ENCODE data around the gene PDXK.
A peak's percentile ranks its signal among the peaks of the same experiment; 100 is the strongest.
"Not testable (repeated sequence)": the region's sequence is repeated elsewhere in the genome, so short reads cannot be mapped to it uniquely, and the experiment has no call there.

PDXK gene

DNA sequence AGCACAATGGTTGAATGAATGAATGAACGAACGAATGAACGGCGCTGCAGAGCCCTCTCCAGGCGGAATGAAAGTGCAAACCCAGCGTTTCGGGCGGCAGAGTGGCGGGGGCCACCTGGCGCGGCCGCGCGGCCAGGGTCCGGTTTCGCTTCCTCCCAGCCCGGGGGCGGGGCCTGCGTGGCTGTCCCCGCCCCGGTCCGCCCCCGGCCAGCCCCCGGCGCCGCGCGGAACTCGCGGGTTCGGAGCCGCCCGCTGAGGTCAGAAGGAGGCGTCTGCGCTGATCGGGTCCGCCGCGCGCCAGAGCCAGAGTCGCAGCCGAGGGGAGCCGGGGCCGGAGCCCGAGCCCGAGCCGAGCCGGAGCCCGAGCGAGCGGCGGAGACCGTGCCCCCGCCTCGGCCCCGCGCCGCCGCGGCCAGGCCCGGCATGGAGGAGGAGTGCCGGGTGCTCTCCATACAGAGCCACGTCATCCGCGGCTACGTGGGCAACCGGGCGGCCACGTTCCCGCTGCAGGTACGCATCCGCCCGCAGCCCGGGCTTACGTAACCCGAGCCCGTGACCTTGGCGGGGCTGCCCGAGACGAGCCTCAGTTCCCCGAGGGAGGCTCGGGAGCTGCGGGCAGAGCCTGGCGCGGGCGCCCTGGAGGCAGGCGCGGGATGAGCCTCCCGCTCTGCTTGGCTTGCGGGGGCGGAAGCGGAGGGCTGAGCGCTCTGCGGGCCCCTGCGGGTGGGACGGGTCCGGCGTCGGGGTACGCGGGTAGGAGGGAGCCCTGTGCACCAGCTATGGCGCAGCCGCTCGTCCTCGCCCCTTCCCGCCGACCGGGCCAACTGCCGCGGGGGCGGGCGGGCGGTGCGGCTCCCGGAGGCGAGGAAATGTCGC lies at the start of gene PDXK:
PDXK (plus strand) TSS at position 258 of the 876 bp plus-strand sequence; CDS start at position 424, 166 bp downstream.
- peak; percentile 92 for DNase-seq

GRCh38 chr21:43669828-43670605 lies 48.9 kb upstream of the PDXK start:
- DNase-seq, result no peak

- DNase-seq, result no peak
Measured at GRCh38 chr21:43675871-43676270, 43.1 kb upstream of the PDXK start.

DNA sequence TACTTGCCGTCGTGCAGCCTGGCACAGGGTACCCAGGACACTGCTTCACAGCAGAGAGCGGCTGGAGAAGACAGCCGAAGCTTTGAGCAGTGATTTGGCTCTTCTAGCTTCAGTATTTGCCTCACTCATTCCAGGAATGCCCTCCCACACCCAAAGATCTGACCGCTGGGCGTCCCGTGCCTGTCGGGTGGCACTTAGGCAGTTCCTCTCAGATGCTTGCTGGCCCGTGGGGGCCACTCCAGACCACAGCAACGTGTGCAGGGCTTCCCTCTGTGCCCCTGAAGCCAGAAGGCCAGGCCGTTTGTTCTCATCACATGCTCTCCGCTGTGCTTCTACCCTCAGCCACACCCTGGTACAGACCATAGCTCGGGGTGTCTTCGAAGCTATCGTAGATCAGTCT lies 42.5 kb upstream of the PDXK start:
- DNase-seq, result no peak

GRCh38 chr21:43679951-43680350 lies 39.0 kb upstream of the PDXK start:
- DNase-seq, result no peak

GRCh38 chr21:43680421-43680820 lies 38.5 kb upstream of the PDXK start:
- DNase-seq, result not testable (repeated sequence)

- no peak for DNase-seq
Measured at GRCh38 chr21:43681650-43682049, 37.3 kb upstream of the PDXK start.

- no peak for DNase-seq
Measured at GRCh38 chr21:43684424-43684823, 34.5 kb upstream of the PDXK start.

DNA sequence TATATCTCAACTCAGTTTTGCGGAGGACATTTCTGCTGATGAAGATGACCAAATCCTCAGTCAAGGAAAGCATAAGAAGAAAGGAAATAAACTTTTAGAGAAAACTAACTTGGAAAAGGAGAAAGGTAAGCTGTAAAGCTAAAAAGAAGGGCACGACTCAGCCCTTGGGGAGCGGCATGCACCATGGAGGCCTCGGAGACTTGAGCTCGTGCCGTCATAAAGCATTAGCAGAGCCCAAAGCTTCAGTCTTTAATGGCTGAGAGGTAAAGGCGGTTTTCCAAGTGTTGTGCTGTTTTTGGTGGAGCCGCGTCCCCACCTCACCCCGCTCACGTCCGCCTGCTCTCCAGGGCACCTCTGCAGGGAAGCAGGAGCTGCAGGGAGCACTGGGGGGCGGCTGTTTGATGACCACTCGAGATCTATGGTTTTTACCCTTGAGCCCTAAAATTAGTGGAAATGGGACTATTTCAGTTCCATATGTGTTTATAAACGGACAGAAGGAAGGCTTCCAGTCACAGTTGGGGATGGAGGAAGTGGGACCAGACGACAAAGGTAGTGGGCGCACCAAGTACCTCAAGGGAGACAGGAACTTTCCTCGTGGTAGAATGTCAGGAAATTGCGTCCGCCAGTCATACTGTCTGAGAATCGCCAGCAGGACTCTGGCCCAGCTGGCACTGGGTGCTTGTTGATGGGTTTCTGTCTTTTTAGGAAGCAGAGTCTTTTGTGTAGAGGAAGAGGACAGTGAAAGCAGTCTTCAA lies 31.9 kb upstream of the PDXK start:
- no peak for DNase-seq

DNA sequence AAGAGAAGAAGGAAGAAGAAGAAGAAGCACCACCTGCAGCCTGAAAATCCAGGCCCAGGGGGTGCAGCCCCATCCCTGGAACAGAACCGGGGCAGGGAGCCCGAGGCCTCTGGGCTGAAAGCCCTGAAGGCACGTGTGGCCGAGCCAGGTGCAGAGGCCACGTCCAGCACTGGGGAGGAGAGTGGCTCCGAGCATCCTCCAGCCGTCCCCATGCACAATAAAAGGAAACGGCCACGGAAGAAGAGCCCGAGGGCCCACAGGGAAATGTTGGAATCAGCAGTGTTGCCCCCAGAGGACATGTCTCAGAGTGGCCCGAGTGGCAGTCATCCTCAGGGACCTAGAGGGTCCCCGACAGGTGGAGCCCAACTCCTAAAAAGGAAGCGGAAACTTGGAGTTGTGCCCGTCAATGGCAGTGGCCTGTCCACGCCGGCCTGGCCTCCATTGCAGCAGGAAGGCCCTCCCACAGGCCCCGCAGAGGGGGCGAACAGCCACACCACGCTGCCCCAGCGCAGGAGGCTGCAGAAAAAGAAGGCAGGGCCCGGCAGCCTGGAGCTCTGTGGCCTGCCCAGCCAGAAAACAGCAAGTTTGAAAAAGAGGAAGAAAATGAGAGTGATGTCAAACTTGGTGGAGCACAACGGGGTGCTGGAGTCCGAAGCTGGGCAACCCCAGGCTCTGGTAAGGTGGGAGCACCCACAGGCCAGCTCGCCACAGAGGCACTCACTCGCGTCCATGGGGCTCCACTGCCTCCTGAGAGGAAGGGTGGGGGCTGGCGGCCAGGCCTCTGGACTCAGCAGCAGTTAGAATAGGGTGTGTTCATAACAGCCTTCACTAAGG lies 31.1 kb upstream of the PDXK start:
- DNase-seq, result no peak

DNA sequence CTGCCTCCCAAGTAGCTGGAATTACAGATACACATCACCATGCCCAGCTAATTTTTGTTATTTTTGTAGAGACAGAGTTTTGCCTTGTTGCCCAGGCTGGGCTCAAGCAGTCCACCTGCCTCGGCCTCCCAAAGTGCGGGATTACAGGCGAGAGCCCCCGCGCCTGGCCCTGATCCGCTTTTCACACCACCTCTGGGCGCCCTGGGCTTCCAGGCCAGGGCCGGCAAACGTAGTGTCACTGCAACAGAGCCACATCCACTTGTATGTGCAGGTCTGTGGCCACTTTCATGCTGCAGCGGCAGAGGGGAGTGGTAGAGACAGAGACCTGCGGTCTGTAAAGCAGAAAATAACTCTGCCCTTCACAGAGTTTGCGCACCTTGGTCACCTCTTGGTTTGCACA lies 30.0 kb upstream of the PDXK start:
- no peak for DNase-seq

- no peak for DNase-seq
Measured at GRCh38 chr21:43689556-43690337, 29.2 kb upstream of the PDXK start.

DNA sequence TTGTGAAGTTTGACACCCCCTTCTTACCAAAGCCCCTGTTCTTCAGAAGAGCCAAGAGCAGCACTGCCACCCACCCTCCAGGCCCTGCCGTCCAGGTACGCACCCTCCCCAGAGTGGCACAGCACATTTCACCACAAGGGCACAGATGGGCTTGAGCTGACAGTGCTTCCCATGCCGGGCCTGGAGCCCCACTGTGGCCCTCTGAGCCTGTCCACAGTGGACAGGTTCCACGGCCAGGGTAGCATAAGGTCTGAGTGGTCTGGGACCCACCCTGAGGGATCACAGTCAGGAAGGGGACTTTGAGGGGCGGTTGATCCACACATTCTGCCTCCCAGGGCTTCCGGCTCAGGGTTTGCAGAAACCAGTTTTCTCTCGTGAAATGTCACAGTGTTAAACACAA lies 28.6 kb upstream of the PDXK start:
- DNase-seq, result no peak

GRCh38 chr21:43691086-43691795 lies 27.7 kb upstream of the PDXK start:
- DNase-seq, result no peak

DNA sequence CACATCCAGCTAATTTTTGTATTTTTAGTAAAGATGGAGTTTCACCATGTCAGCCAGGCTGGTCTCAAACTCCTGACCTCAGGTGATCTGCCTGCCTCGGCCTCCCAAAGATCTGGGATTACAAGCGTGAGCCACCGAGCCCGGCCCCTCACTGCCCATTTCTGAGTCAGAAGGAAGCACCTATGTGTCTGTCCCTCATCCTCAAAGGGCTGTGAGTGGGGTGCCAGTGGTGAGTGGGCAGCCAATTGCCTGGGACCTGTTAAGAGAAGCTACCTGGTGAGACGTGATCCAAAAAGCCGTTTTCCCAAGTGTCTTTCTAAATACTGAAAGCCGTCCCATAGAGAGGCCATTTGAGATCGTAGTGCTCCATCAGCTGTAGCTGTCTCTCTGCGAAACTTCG lies 27.1 kb upstream of the PDXK start:
- DNase-seq, result no peak

DNA sequence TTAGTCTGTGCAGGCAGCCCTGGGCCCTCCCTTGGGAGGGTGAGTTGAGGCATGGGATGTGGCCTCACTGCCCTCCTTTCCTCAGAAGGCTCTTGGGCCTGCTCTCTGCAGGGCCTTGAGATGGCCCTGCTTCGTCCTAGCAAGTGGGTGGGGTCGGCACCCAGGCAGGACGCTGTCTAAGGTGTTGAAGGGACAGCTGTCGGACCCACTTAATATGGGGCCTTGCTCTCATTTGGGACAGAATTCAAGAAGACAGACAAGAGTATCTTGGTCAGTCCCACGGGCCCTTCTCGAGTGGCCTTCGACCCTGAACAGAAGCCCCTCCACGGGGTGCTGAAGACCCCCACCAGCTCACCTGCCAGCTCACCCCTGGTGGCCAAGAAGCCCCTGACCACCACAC lies 26.0 kb upstream of the PDXK start:
- DNase-seq, result no peak

DNA sequence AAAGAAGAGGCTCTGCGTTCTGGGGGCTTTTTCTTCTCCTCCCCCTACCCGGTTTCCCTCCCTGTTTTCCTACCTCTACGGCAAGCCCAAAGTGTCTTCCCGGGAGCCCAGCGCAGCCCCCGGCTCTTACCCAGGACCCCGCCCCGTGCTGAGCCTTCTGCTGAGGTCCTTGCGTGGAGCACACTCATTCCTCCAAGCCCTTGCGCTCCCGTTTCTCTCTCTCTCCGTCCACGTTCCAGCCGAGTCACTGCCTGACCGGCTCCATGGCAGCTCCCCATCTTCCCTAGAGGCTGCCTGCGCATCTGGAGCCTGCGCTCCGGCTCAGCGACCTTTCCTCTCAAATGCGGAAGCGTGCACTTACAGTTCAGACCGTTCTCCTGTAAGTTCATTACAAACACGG lies 24.9 kb upstream of the PDXK start:
- DNase-seq, result no peak

DNA sequence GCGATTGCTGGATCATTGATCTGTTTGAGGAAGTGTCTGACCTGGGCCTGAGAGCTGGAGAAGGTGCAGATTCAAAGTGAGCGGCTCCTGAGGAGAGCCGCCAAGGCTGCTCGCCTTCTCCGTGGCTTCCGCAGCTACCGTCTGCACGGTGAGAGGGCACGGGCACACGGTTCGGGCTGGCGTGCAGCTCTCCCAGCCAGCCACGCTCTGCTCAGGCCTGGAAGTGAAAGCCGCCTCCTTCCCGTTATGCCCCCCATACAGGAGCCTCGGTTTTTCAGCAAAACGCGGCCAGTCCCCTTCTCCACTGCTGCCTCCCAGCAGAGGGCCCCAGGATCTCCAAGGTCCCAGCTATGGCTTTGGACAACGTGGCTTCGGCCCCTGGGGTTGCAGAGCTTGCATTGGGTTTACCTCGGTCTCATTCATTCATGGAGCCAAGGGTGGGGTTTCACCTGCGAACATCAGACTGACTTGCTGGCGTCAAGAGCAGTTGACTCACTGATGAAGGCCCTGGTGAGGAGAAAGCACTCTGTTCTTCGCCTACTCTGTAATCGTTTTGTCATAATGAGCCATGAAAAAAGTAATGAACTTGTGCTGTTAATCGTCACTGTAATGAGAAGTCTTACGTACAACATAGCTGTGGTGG lies 24.4 kb upstream of the PDXK start:
- DNase-seq, result no peak

DNA sequence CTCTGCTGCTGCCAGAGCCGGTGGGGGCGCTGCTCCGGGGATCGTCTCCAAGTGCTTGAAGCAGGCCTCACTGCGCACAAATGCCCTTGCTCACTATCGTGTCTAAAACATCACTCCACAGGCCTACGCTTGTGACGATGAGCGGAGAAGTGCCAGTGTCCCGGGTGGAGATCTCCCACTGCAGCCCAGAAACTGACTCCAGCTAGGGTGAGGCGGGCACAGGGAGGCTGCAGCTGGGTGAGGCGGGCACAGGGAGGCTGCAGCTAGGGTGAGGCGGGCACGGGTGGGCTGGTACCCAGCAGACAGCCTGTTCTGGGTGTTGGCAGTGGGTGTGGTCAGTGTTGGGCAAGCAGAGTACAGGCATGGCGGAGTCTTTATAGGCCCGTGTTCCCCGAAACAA lies 22.7 kb upstream of the PDXK start:
- DNase-seq, result no peak
